Liver (tissue), 9 donors: ENCODE data around the gene KIF6. TPM values are rescaled to one million over a fixed set of nuclear protein-coding genes. Genes with fewer than 3 reads are reported as not detected.

Experiments
- DNase-seq: peaks from one replicate; pipeline ENCODE4 v3.0.0-alpha.2; 2017; ENCODE audit warnings: low spot score
- H3K27ac ChIP-seq, 2 donors: one replicate each; pipeline ENCODE4 v1.7.0; 2013; ENCODE audit warnings: inconsistent platforms in 2 of 2, low read length in 2 of 2, control low read depth in 1 of 2, low read depth in 1 of 2, mild to moderate bottlenecking in 1 of 2
- H3K27me3 ChIP-seq, 4 donors: one replicate each; pipeline versions ENCODE4 v1.6.1 to v1.7.0; 2013; ENCODE audit warnings: low read length in 3 of 4, inconsistent platforms in 1 of 4, mild to moderate bottlenecking in 1 of 4, moderate library complexity in 1 of 4; ENCODE audit not compliant: control insufficient read depth in 4 of 4, insufficient read depth in 4 of 4
- H3K36me3 ChIP-seq, 4 donors: one replicate each; pipeline versions ENCODE4 v1.6.1 to v1.7.0; 2013; ENCODE audit warnings: low read length in 3 of 4, mild to moderate bottlenecking in 3 of 4, low read depth in 1 of 4, moderate library complexity in 1 of 4; ENCODE audit not compliant: control insufficient read depth in 4 of 4, insufficient read depth in 3 of 4
- H3K4me1 ChIP-seq, 4 donors: one replicate each; pipeline versions ENCODE4 v1.6.1 to v1.7.0; 2013; ENCODE audit warnings: low read length in 3 of 4, mild to moderate bottlenecking in 3 of 4, moderate library complexity in 1 of 4; ENCODE audit not compliant: control insufficient read depth in 4 of 4, insufficient read depth in 4 of 4
- H3K4me3 ChIP-seq, 3 donors: one replicate each; pipeline versions ENCODE4 v1.6.1 to v1.7.0; 2013; ENCODE audit warnings: low read length in 3 of 3, control low read depth in 1 of 3, low read depth in 1 of 3, mild to moderate bottlenecking in 1 of 3
- H3K9ac ChIP-seq, 2 donors: one replicate each; pipeline ENCODE4 v1.7.0; 2013; ENCODE audit warnings: low read length in 2 of 2, mild to moderate bottlenecking in 2 of 2, moderate library complexity in 2 of 2, control low read depth in 1 of 2, low read depth in 1 of 2
- H3K9me3 ChIP-seq, 4 donors: one replicate each; pipeline versions ENCODE4 v1.6.1 to v1.7.0; 2013; ENCODE audit warnings: low read length in 3 of 4; ENCODE audit not compliant: control insufficient read depth in 4 of 4
- EGR1 ChIP-seq, 2 donors: IDR thresholded peaks; 2 replicates each; pipeline ENCODE4 v1.6.1; 2016 to 2018; ENCODE audit warnings: antibody characterized with exemption in 2 of 2, low read depth in 2 of 2
- FOXA1 ChIP-seq: IDR thresholded peaks from 2 replicates; pipeline ENCODE4 v1.6.1; 2016; ENCODE audit warnings: antibody characterized with exemption
- GABPA ChIP-seq, 2 donors: IDR thresholded peaks in 1 of 2; conservative IDR thresholded peaks in 1 of 2; 2 replicates each; pipeline ENCODE4 v1.6.1; 2016; ENCODE audit warnings: antibody characterized with exemption in 2 of 2, mild to moderate bottlenecking in 1 of 2, moderate library complexity in 1 of 2
- HNF4A ChIP-seq, 2 donors: conservative IDR thresholded peaks; 2 replicates each; pipeline ENCODE4 v1.6.1; 2016; ENCODE audit warnings: antibody characterized with exemption in 2 of 2, mild to moderate bottlenecking in 2 of 2
- JUND ChIP-seq, 2 donors: IDR thresholded peaks; 2 replicates each; pipeline ENCODE4 v1.6.1; 2016; ENCODE audit warnings: antibody characterized with exemption in 2 of 2
- NR2F2 ChIP-seq: IDR thresholded peaks from 2 replicates; pipeline ENCODE4 v1.6.1; 2016; ENCODE audit warnings: antibody characterized with exemption
- REST ChIP-seq: IDR thresholded peaks from 2 replicates; pipeline ENCODE4 v1.6.1; 2016; ENCODE audit warnings: antibody characterized with exemption, mild to moderate bottlenecking
- RXRA ChIP-seq, 2 donors: IDR thresholded peaks; 2 replicates each; pipeline ENCODE4 v1.6.1; 2017 to 2018; ENCODE audit warnings: antibody characterized with exemption in 2 of 2, mild to moderate bottlenecking in 1 of 2
- SP1 ChIP-seq: IDR thresholded peaks from 2 replicates; pipeline ENCODE4 v1.6.1; 2018; ENCODE audit warnings: antibody characterized with exemption, mild to moderate bottlenecking
- TAF1 ChIP-seq: conservative IDR thresholded peaks from 2 replicates; pipeline ENCODE4 v1.6.1; 2016; ENCODE audit warnings: antibody characterized with exemption, mild to moderate bottlenecking
- WGBS: extraction: QIAGEN DNeasy Blood & Tissue Kit; methylation state at CpG from one replicate; pipeline ENCODE4 v1.1.7; 2013; 5-methylcytosine and 5-hydroxymethylcytosine counted together
- polyA plus RNA-seq, 2 donors: library from polyadenylated mRNA; stranded (reverse) in 1 of 2; unstranded in 1 of 2; fragments of 200-250 nt in 1 of 2; fragments of >200 nt in 1 of 2; fragmentation: Nextera tagmentation in 1 of 2; extraction: Ambion mirVana in 1 of 2; gene quantifications; one replicate each; pipeline versions ENCODE4 v1.2.1 to v1.2.3, GENCODE V29; 2013 to 2015
- total RNA-seq, 2 donors: library from RNA; depleted of rRNA; stranded (reverse); fragments of >200 nt; gene quantifications; one replicate each; pipeline ENCODE4 v1.2.3, GENCODE V29; 2014
- TF ChIP-seq, protein P1 (sequence below): IDR thresholded peaks from 2 replicates; pipeline ENCODE4 v1.6.1; 2016; ENCODE audit warnings: antibody characterized with exemption
- TF ChIP-seq, protein P2 (sequence below): fragments of 150-350 bp; IDR thresholded peaks from 2 replicates; pipeline ENCODE4 v1.5.1; 2017; ENCODE audit warnings: improper control_type of control experiment, low read depth, low read length; ENCODE audit not compliant: missing input control
- donor health status: healthy.
- donor health status: healthy.
- donor health status: healthy.
- donor health status: healthy.
- donor health status: healthy.

Gene KIF6
- total and polyA plus RNA-seq, 4 donors, result 0.17 to 7.5 (median 0.29) TPM

DNA sequence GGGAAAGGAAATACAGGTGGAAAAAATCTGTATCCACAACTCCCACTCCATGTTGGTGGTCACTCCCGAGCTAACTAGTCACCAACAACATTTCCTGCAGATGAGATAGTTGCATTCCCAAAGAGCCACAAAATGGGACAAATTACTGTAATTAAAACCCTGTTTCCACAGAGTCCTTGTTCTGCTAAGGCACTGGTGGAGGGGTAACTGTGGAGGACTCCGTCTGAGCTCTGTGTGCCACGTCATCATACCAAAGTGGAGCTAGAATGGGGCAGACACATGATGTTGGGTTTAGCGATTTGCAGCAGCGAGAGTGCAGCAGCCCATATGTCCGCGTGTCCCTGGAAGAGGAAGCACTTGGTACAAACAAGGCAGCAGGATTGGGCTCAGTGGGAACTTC is 230.2 kb downstream of the KIF6 start:
- no peaks in the 10 kb centered on the region for H3K36me3 ChIP-seq
- H3K4me3 ChIP-seq, result no peak overlapping the region
- H3K9ac ChIP-seq, result no peak overlapping the region
- H3K27ac ChIP-seq, result no peak overlapping the region
- H3K4me1 ChIP-seq, result peaks cover 0 to 6% (median 0%) of the 10 kb centered on the region in 4 donors
- TF ChIP-seq, protein P1, sequence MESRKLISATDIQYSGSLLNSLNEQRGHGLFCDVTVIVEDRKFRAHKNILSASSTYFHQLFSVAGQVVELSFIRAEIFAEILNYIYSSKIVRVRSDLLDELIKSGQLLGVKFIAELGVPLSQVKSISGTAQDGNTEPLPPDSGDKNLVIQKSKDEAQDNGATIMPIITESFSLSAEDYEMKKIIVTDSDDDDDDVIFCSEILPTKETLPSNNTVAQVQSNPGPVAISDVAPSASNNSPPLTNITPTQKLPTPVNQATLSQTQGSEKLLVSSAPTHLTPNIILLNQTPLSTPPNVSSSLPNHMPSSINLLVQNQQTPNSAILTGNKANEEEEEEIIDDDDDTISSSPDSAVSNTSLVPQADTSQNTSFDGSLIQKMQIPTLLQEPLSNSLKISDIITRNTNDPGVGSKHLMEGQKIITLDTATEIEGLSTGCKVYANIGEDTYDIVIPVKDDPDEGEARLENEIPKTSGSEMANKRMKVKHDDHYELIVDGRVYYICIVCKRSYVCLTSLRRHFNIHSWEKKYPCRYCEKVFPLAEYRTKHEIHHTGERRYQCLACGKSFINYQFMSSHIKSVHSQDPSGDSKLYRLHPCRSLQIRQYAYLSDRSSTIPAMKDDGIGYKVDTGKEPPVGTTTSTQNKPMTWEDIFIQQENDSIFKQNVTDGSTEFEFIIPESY, result no peak
- TF ChIP-seq TAF1 (no peak), JUND (IDR thresholded peaks at IDR 0.05) (no peak), RXRA (IDR thresholded peaks at IDR 0.05) (no peak), NR2F2 (no peak), GABPA (IDR thresholded peaks at IDR 0.05 in 1 of 2, conservative IDR thresholded peaks at IDR 0.05 in 1 of 2) (no peak), FOXA1 (no peak)
- TF ChIP-seq, protein P2, sequence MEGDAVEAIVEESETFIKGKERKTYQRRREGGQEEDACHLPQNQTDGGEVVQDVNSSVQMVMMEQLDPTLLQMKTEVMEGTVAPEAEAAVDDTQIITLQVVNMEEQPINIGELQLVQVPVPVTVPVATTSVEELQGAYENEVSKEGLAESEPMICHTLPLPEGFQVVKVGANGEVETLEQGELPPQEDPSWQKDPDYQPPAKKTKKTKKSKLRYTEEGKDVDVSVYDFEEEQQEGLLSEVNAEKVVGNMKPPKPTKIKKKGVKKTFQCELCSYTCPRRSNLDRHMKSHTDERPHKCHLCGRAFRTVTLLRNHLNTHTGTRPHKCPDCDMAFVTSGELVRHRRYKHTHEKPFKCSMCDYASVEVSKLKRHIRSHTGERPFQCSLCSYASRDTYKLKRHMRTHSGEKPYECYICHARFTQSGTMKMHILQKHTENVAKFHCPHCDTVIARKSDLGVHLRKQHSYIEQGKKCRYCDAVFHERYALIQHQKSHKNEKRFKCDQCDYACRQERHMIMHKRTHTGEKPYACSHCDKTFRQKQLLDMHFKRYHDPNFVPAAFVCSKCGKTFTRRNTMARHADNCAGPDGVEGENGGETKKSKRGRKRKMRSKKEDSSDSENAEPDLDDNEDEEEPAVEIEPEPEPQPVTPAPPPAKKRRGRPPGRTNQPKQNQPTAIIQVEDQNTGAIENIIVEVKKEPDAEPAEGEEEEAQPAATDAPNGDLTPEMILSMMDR, result no peak
- 89% methylated on average over 7 of the region's 7 CpGs for WGBS
- H3K9me3 ChIP-seq, result no peaks in the 10 kb centered on the region
- H3K27me3 ChIP-seq, result no peaks in the 10 kb centered on the region
- DNase-seq, result no peak

DNA sequence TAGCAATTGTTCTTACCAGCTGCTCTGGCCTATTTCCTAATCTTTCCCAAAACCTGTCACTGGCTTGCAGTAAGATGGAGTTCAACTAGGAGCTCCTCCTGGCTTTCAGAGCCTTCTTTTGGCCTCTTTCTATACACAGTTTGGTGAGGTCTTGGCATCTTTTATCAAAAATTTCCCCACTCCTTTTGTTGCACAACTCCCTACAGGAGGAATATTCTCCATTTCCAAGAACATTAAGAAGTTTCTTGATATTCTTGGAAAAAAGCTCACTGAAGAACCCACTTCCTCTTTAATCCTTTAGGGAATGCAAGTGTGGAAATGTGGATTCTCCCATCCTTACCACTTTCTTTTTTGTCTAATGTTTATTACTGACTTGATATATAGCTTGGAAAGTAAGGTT is 231.4 kb downstream of the KIF6 start:
- Histone ChIP-seq H3K4me1 (peaks cover 0 to 6% (median 0%) of the 10 kb centered on the region in 4 donors), H3K27me3 (no peaks in the 10 kb centered on the region), H3K27ac (no peak overlapping the region), H3K4me3 (no peak overlapping the region), H3K36me3 (no peaks in the 10 kb centered on the region), H3K9me3 (no peaks in the 10 kb centered on the region), H3K9ac (no peak overlapping the region)
- TF ChIP-seq HNF4A (conservative IDR thresholded peaks at IDR 0.05) (no peak), REST (no peak), FOXA1 (no peak), EGR1 (IDR thresholded peaks at IDR 0.05; ENCODE audit: low read depth in 2 of 2) (no peak), GABPA (IDR thresholded peaks at IDR 0.05 in 1 of 2, conservative IDR thresholded peaks at IDR 0.05 in 1 of 2) (no peak), SP1 (no peak)
- TF ChIP-seq, protein P2, result no peak
- DNase-seq, result no peak
